Tibial artery (tissue), 4 donors: ENCODE results near the gene COPZ2.
"Not testable (repeated sequence)": the region's sequence is repeated elsewhere in the genome, so short reads cannot be mapped to it uniquely, and the experiment has no call there.

Source experiments
- DNase-seq, 2 donors: peaks; one replicate each; pipeline ENCODE4 v3.0.0-alpha.2; 2019
- H3K27ac ChIP-seq, 2 donors: fragments of 200-600 bp; sonication (generic) in 1 of 2; 1 replicate in 1 of 2; 2 replicates in 1 of 2; pipeline ENCODE4 v1.5.1; 2018 to 2019; ENCODE audit warnings: mild to moderate bottlenecking in 1 of 2
- H3K27me3 ChIP-seq, 2 donors: fragments of 200-600 bp; sonication (generic) in 1 of 2; one replicate each; pipeline versions ENCODE4 v1.5.1 to v1.6.0; 2016 to 2019
- H3K36me3 ChIP-seq, 3 donors: fragments of 200-600 bp; sonication (generic) in 2 of 3; one replicate each; pipeline ENCODE4 v1.5.1; 2016 to 2019; ENCODE audit warnings: mild to moderate bottlenecking in 2 of 3
- H3K4me1 ChIP-seq, 4 donors: fragments of 200-600 bp; sonication (generic) in 2 of 4; 1 replicate in 3 of 4; 2 replicates in 1 of 4; pipeline ENCODE4 v1.5.1; 2016 to 2019
- H3K4me3 ChIP-seq, 2 donors: fragments of 200-600 bp; sonication (generic) in 1 of 2; 1 replicate in 1 of 2; 2 replicates in 1 of 2; pipeline ENCODE4 v1.5.1; 2018 to 2019; ENCODE audit warnings: mild to moderate bottlenecking in 2 of 2
- H3K9me3 ChIP-seq, 3 donors: fragments of 200-600 bp; sonication (generic) in 1 of 3; one replicate each; pipeline ENCODE4 v1.5.1; 2016 to 2019
- intact Hi-C: fragments of 100-400 bp; cut with DNase I; formaldehyde crosslinking; loops from one replicate; pipeline ENCODE4 v1.15.0; 2023; ENCODE audit warnings: low total_unique reads
- TF ChIP-seq, protein P1 (sequence below), 2 experiments: fragments of 200-600 bp in 1 of 2; fragments of 450-650 bp in 1 of 2; IDR thresholded peaks; one replicate each; pipeline ENCODE4 v1.5.1; 2017 to 2019; ENCODE audit warnings: antibody characterized with exemption in 2 of 2, mild to moderate bottlenecking in 1 of 2, moderate library complexity in 1 of 2

The COPZ2 gene

DNA sequence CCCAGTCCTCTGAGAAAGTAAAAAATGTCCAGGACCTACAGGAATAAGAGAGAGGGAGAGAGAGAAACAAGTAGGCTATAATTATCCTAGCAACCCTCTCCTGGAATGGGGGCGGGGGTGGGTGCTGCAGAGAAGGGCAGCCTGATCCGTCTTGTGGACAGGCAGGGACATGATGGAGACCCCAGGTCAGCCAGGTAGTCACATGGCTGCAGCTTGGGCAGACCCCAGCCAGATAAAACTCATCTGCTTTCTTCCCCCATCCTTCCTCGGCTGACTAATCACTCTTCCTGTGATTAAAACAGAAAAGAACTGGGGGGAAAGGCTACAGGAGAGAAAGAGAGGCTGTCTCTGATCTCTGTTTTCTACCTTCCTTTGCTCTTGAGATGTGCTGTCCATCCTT, 32.6 kb downstream of the COPZ2 start:
- Histone ChIP-seq H3K9me3 (no peaks in the 10 kb centered on the region), H3K4me1 (peaks cover 0 to 9% (median 0%) of the 10 kb centered on the region in 4 donors), H3K4me3 (no peak overlapping the region), H3K27me3 (peaks cover 0 to 33% of the 10 kb centered on the region in 2 donors), H3K27ac (no peak overlapping the region), H3K36me3 (no peaks in the 10 kb centered on the region)
- intact Hi-C loops, result no loop called here
- DNase-seq, result no peak
- TF ChIP-seq, protein P1, sequence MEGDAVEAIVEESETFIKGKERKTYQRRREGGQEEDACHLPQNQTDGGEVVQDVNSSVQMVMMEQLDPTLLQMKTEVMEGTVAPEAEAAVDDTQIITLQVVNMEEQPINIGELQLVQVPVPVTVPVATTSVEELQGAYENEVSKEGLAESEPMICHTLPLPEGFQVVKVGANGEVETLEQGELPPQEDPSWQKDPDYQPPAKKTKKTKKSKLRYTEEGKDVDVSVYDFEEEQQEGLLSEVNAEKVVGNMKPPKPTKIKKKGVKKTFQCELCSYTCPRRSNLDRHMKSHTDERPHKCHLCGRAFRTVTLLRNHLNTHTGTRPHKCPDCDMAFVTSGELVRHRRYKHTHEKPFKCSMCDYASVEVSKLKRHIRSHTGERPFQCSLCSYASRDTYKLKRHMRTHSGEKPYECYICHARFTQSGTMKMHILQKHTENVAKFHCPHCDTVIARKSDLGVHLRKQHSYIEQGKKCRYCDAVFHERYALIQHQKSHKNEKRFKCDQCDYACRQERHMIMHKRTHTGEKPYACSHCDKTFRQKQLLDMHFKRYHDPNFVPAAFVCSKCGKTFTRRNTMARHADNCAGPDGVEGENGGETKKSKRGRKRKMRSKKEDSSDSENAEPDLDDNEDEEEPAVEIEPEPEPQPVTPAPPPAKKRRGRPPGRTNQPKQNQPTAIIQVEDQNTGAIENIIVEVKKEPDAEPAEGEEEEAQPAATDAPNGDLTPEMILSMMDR (IDR thresholded peaks at IDR 0.05), result no peak

DNA sequence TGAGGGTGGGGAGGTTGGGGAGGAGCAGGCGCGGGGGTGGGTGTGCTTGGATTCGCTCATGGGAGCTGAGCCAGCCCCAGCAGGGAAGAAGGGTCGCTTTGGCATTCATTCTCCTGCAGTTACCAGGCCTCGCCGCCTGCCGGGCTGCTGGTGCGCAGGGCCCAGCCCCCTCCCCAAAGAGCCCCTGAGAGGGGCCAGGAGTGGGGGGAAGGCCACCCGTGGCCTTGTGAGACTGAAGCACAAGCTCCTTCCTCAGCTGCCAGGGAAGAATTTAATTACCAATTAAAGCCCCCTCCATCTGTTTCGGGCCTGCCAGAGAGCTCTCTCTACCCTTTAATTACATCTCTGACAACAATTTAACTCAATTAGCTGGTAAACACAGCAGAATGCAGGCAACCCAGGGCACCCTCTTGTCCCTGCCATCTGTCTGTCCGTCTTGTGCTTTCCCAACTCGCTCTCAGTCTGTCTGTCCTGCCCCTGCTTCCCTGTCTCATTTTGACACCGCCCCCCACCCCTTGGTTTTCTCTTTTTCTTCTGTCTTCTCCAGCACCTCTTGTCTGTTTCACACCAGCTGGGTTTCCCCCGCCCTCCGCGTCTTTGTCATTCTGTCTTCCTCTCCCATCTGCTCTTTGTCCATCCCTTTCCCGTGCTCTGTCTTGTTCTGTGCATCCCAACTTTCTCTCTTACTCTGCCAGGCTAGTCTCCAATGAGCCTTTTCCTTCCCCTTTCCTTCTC, 34.0 kb downstream of the COPZ2 start:
- intact Hi-C loops, result no loop called here
- Histone ChIP-seq H3K9me3 (no peaks in the 10 kb centered on the region), H3K4me3 (no peak overlapping the region), H3K27ac (no peak overlapping the region), H3K4me1 (peaks cover 0 to 9% (median 0%) of the 10 kb centered on the region in 4 donors), H3K27me3 (peaks cover 0 to 23% of the 10 kb centered on the region in 2 donors), H3K36me3 (no peaks in the 10 kb centered on the region)
- DNase-seq, result no peak
- TF ChIP-seq, protein P1 (IDR thresholded peaks at IDR 0.05), result no peak

DNA sequence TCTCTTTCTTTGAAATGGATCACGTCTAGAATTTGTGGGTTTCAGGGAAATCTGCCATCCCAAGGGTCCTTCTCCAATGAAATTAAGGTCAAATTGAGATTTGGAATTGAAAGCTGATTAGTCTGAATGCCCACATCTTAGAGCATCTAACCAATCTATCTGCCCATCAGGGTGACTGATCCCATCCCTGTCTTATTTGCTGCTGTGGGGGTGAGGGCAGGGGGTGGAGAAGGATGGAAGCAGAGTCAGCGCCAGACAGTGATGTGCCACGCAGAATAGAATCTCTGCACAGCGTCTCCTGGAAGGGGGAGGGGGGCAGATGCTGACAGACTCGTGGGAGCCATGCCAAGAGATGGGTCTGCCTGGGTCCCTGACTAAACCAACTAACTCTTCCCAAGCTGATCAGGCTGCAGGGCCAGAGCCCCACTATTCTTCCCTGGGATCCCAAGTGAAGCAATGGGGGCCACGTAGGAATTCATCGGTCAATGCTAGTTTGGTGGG, 34.6 kb downstream of the COPZ2 start:
- Histone ChIP-seq H3K4me3 (no peak overlapping the region), H3K36me3 (no peaks in the 10 kb centered on the region), H3K4me1 (peaks cover 0 to 9% (median 0%) of the 10 kb centered on the region in 4 donors), H3K27me3 (peaks cover 0 to 23% of the 10 kb centered on the region in 2 donors), H3K27ac (no peak overlapping the region), H3K9me3 (no peaks in the 10 kb centered on the region)
- intact Hi-C loops, result no loop called here
- DNase-seq, result no peak
- TF ChIP-seq, protein P1 (IDR thresholded peaks at IDR 0.05), result no peak

DNA sequence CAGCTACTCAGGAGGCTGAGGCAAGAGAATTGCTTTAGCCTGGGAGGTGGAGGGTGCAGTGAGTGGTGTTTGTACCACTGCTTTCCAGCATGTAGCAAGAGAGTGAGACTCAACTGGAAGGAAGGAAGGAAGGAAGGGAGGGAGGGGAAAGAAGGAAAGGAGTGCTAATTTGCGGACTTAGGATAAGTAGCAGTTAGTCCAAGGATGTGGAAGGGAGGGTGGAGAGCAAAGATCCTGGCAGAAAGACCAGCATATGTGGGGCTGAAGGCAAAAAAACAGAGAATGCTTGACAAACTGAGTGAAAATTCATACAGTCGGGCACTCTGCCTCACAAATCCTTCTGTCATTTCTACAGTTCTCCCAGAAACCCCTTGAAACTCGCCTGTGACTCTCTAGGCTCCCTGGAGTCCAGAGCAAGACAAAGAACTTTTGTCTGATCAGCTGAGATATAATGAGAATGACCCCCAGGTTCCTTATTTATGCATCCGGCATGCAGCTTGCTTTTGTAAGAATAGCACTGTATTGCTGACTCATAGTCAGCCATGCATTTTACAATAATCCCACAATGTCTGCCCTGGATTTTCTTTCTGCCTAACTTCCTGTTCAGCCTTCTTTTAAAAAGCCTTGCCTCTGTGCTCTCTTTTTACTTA, 35.2 kb downstream of the COPZ2 start:
- Histone ChIP-seq H3K27ac (no peak overlapping the region), H3K27me3 (peaks cover 0 to 27% of the 10 kb centered on the region in 2 donors), H3K4me3 (no peak overlapping the region), H3K36me3 (no peaks in the 10 kb centered on the region), H3K4me1 (peaks cover 0 to 9% (median 0%) of the 10 kb centered on the region in 4 donors), H3K9me3 (no peaks in the 10 kb centered on the region)
- TF ChIP-seq, protein P1 (IDR thresholded peaks at IDR 0.05), result no peak
- no peak for DNase-seq
- intact Hi-C loops, result no loop called here

DNA sequence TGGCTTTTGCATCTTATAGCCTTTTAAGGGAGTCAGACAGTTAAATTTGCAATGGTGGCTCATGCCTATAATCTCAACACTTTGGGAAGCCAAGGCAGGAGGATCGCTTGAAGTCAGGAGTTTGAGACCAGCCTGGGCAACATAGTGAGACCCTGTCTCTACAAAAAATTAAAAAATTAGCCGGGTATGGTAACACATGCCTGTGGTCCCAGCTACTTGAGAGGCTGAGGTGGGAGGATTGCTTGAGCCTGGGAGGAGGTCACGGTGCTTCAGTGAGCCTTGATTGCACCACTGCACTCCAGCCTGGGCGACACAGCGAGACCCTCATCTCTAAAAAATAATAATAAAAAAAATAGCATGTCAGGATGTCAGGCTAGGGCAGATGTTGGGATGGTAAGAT, 35.9 kb downstream of the COPZ2 start:
- H3K4me3 ChIP-seq, DNase-seq, H3K27ac ChIP-seq, H3K4me1 ChIP-seq, H3K36me3 ChIP-seq, intact Hi-C loops, H3K9me3 ChIP-seq: not testable (repeated sequence)
- peaks cover 0 to 24% of the 10 kb centered on the region in 2 donors for H3K27me3 ChIP-seq

DNA sequence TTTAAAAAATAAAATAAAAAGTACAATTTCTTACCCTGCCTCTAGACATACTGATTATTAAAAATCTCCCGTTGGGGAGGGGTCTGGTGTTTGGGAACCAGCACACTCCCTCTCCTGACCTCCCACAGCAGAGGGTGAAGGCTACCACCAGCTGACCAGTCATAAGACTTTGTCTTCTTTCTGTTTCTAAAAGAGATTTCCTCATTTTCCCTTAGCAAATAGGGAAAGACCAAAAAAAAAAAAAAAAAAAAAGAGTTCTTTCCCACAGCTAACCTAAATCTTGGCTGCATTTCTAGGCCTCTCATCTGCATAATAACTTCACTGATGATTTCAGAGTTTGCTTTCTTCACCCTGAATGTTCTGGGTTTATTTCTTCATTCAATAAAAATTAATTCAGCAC, 36.4 kb downstream of the COPZ2 start:
- Histone ChIP-seq H3K27ac (no peak overlapping the region), H3K4me3 (no peak overlapping the region), H3K4me1 (peaks cover 0 to 9% (median 0%) of the 10 kb centered on the region in 4 donors), H3K27me3 (peaks cover 0 to 28% of the 10 kb centered on the region in 2 donors), H3K9me3 (no peaks in the 10 kb centered on the region), H3K36me3 (no peaks in the 10 kb centered on the region)
- TF ChIP-seq, protein P1 (IDR thresholded peaks at IDR 0.05), result no peak
- DNase-seq, result no peak
- intact Hi-C loops, result no loop called here
